ENCODE data around the gene HS3ST2.

Gene HS3ST2

GRCh38 chr16:22781480-22781879, 32.5 kb upstream of the HS3ST2 start:
- no peak for TF ChIP-seq CTCF (IDR thresholded peaks at IDR 0.05; ENCODE audit: control insufficient read depth, extremely low read depth, insufficient read depth)
- no peak overlapping the region for H3K4me3 ChIP-seq (ENCODE audit: low read depth, low read length)
- no peak for DNase-seq (ENCODE audit: low read depth)

- DNase-seq (ENCODE audit: low read depth) = no peak
- no peak overlapping the region for H3K4me3 ChIP-seq (ENCODE audit: low read depth, low read length)
- no peak for TF ChIP-seq CTCF (IDR thresholded peaks at IDR 0.05; ENCODE audit: control insufficient read depth, extremely low read depth, insufficient read depth)
Measured at GRCh38 chr16:22782314-22782713, 31.6 kb upstream of the HS3ST2 start.

GRCh38 chr16:22784690-22785214, 29.2 kb upstream of the HS3ST2 start:
- DNase-seq (ENCODE audit: low read depth) = no peak

GRCh38 chr16:22785552-22785951, 28.4 kb upstream of the HS3ST2 start:
- H3K4me3 ChIP-seq (ENCODE audit: low read depth, low read length) = no peak overlapping the region
- no peak for DNase-seq (ENCODE audit: low read depth)
- no peak for TF ChIP-seq CTCF (IDR thresholded peaks at IDR 0.05; ENCODE audit: control insufficient read depth, extremely low read depth, insufficient read depth)

More at GRCh38 chr16:22784690-22785214, 29.2 kb upstream of the HS3ST2 start:
- TF ChIP-seq CTCF (IDR thresholded peaks at IDR 0.05; ENCODE audit: control insufficient read depth, extremely low read depth, insufficient read depth) = no peak
- H3K4me3 ChIP-seq (ENCODE audit: low read depth, low read length) = no peak overlapping the region

GRCh38 chr16:22786284-22786683, 27.7 kb upstream of the HS3ST2 start:
- TF ChIP-seq CTCF (IDR thresholded peaks at IDR 0.05; ENCODE audit: control insufficient read depth, extremely low read depth, insufficient read depth) = no peak
- no peak overlapping the region for H3K4me3 ChIP-seq (ENCODE audit: low read depth, low read length)
- no peak for DNase-seq (ENCODE audit: low read depth)

GRCh38 chr16:22786691-22787090, 27.3 kb upstream of the HS3ST2 start:
- no peak overlapping the region for H3K4me3 ChIP-seq (ENCODE audit: low read depth, low read length)
- DNase-seq (ENCODE audit: low read depth) = no peak
- TF ChIP-seq CTCF (IDR thresholded peaks at IDR 0.05; ENCODE audit: control insufficient read depth, extremely low read depth, insufficient read depth) = no peak

GRCh38 chr16:22787466-22788192, 26.3 kb upstream of the HS3ST2 start:
- no peak for DNase-seq (ENCODE audit: low read depth)
- TF ChIP-seq CTCF (IDR thresholded peaks at IDR 0.05; ENCODE audit: control insufficient read depth, extremely low read depth, insufficient read depth) = no peak
- no peak overlapping the region for H3K4me3 ChIP-seq (ENCODE audit: low read depth, low read length)

All from LNCaP clone FGC (cell line).